GM20431 (cell line): ENCODE data around the gene ADCY7.

ENCODE experiments used
- in situ Hi-C: fragments of 300-500 bp; cut with MseI, MboI; formaldehyde crosslinking; loops from one replicate; pipeline ENCODE4 v1.15.0; 2020; ENCODE audit warnings: low sequenced_read_pairs; ENCODE audit not compliant: unreplicated experiment

The ADCY7 gene

GRCh38 chr16:50360033-50360778, 93.9 kb downstream of the ADCY7 start:
- in situ Hi-C loops = loop anchor here (25.0 kb wide), 1 partner anchor 123 kb away; no protein-coding TSS in a partner anchor

DNA sequence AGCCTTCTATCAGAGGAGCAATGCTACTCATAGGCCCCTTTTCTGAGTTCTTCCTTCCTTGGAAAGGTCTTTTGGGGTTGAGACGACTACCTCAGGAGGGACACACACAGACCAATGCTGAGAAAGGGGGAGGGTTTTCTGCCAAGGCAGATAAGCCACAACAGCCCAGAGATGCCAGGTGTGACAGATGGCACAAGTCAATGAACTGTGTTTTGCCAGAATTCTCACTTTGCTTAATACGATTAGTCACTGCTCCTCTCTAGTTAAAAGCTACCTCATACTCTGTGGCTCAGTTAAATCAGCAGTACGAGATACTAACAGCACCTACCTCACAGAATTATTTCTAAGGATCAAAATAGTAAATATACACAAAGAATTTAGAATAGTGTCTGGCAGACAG, 94.4 kb downstream of the ADCY7 start:
- in situ Hi-C loops = loop anchor here (25.0 kb wide), 1 partner anchor 123 kb away; no protein-coding TSS in a partner anchor

DNA sequence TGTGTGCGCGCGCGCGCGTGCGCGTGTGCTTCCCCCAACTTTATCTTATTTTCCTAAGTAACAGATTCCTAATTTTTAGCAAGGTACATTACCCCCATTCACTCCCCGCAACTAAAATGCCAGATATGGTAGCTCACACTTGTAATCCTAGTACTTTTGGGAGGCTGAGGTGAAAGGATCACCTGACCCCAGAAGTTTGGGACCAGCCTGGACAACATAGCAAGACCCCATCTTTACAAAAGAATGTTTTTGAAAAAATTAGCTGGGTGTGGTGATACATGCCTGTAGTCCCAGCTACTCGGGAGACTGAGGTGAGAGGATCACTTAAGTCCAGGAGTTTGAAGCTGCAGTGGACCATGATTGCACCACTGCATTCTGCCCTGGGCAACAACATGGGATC, 97.3 kb downstream of the ADCY7 start:
- in situ Hi-C loops = loop anchor here (25.0 kb wide), 1 partner anchor 126 kb away; no protein-coding TSS in a partner anchor

DNA sequence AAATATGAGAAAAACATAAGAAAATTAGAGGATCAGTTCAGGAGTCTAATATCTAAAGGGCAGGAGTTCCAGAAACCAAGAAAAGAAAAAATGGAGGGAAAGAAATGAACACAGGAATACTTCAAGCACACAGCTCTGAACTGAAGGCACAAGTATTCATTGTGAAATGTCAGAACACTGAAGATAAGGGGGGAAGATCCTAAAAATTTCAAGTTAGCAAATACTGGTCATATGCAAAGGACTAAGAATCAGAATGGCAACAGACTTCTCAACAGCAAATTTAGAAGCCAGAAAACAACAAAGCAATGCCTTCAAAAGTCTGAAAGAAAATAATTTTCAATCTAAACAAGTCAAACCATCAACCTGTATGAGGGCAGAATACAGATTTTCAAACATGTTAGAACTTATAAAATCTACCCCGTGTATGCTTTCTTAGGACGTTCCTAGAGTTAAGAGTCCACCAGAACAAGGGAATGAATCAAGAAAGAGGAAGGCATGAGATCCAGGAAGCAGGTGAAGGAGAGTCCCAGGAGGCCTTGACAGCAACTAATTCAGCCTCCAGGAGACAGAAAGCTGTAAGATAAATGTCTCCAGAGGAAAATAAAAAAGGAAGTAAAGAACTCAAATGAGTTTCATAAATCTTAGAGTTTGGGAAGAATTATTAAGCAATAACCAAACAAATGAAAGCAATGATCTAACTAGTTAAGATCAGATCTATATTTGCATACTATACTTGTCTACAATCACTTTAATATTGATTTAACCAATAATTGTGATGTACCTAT, 99.6 kb downstream of the ADCY7 start:
- in situ Hi-C loops = loop anchor here (25.0 kb wide), 1 partner anchor 129 kb away; no protein-coding TSS in a partner anchor
